Keratinocyte (primary cell): Measurements from ENCODE around the gene FBH1. TPM values are rescaled to one million over a fixed set of nuclear protein-coding genes. Genes with fewer than 3 reads are reported as not detected.

ENCODE experiments used
- DNase-seq: peaks from one replicate; pipeline ENCODE4 v3.0.0-alpha.2; 2011; ENCODE audit warnings: low read depth, missing footprints, low spot score
- FAIRE-seq: peaks from 2 replicates; lab custom pipeline; 2011; peaks lifted over from hg19 to GRCh38; lab: Jason Lieb, UNC
- H2AFZ ChIP-seq: 2 replicates; pipeline ENCODE4 v1.6.0; 2012; ENCODE audit warnings: low read length, control low read depth, inconsistent platforms; ENCODE audit not compliant: control insufficient read depth
- H3K27ac ChIP-seq: 2 replicates; pipeline ENCODE4 v1.5.1; 2011; ENCODE audit warnings: low read length; ENCODE audit not compliant: control insufficient read depth, insufficient read depth
- H3K27me3 ChIP-seq: 3 replicates; pipeline ENCODE4 v1.6.0; 2011; ENCODE audit warnings: low read length; ENCODE audit not compliant: control insufficient read depth, insufficient read depth; ENCODE audit errors: extremely low read depth
- H3K36me3 ChIP-seq, 2 experiments: 2 replicates in 1 of 2; 3 replicates in 1 of 2; pipeline ENCODE4 v1.5.1; 2011; ENCODE audit warnings: low read length in 2 of 2, mild to moderate bottlenecking in 1 of 2; ENCODE audit not compliant: control insufficient read depth in 2 of 2, insufficient read depth in 2 of 2; ENCODE audit errors: extremely low read depth in 1 of 2
- H3K4me1 ChIP-seq: 3 replicates; pipeline ENCODE4 v1.5.1; 2011; ENCODE audit warnings: low read length; ENCODE audit not compliant: control insufficient read depth, insufficient read depth; ENCODE audit errors: extremely low read depth
- H3K4me2 ChIP-seq: 3 replicates; pipeline ENCODE4 v1.6.0; 2011; ENCODE audit warnings: low read depth, low read length; ENCODE audit not compliant: control insufficient read depth, insufficient read depth; ENCODE audit errors: extremely low read depth
- H3K4me3 ChIP-seq, 3 experiments: fragments of 200-600 bp in 1 of 3; sonication (generic) in 1 of 3; 2 replicates in 2 of 3; 3 replicates in 1 of 3; pipeline ENCODE4 v1.5.1; 2011 to 2016; ENCODE audit warnings: low read length in 3 of 3, mild to moderate bottlenecking in 3 of 3, control low read depth in 2 of 3, inconsistent platforms in 1 of 3, low read depth in 1 of 3, mixed read lengths in 1 of 3, mixed run types in 1 of 3, moderate library complexity in 1 of 3; ENCODE audit not compliant: control insufficient read depth in 2 of 3, insufficient read depth in 2 of 3; ENCODE audit errors: extremely low read depth in 1 of 3
- H3K79me2 ChIP-seq: 2 replicates; pipeline ENCODE4 v1.6.0; 2012; ENCODE audit warnings: low read length; ENCODE audit not compliant: control insufficient read depth, insufficient read depth
- H3K9ac ChIP-seq: 3 replicates; pipeline ENCODE4 v1.6.0; 2011; ENCODE audit warnings: low read length; ENCODE audit not compliant: control insufficient read depth, insufficient read depth; ENCODE audit errors: extremely low read depth
- H3K9me1 ChIP-seq: 3 replicates; pipeline ENCODE4 v1.6.0; 2011; ENCODE audit warnings: low read length; ENCODE audit not compliant: control insufficient read depth, insufficient read depth; ENCODE audit errors: extremely low read depth
- H3K9me3 ChIP-seq: 2 replicates; pipeline ENCODE4 v1.5.1; 2012; ENCODE audit warnings: low read depth, low read length; ENCODE audit not compliant: control insufficient read depth
- H4K20me1 ChIP-seq: 3 replicates; pipeline ENCODE4 v1.6.0; 2011; ENCODE audit warnings: low read length; ENCODE audit not compliant: control insufficient read depth, insufficient read depth; ENCODE audit errors: extremely low read depth
- EZH2 ChIP-seq: IDR thresholded peaks from one replicate; pipeline ENCODE4 v1.6.1; 2012; ENCODE audit warnings: inconsistent platforms, mild to moderate bottlenecking, low read length, moderate library complexity
- dilution Hi-C: fragments of 300-500 bp; cut with MboI; formaldehyde crosslinking; loops from one replicate; pipeline ENCODE4 v1.7.0; 2020; ENCODE audit warnings: low sequenced_read_pairs; ENCODE audit not compliant: extremely low pct_ligation_motif_present
- polyA plus RNA-seq, 5 experiments: library from polyadenylated mRNA; depleted of rRNA in 3 of 5; stranded (reverse) in 3 of 5; stranded (forward) in 1 of 5; unstranded in 1 of 5; fragments of >200 nt; gene quantifications; 1 replicate in 1 of 5; 2 replicates in 3 of 5; 3 replicates in 1 of 5; pipeline versions ENCODE4 v1.2.1 to v1.2.3, GENCODE V29; 2011 to 2012; ENCODE audit warnings: missing spikeins in 2 of 5, low read depth in 1 of 5, low replicate concordance in 1 of 5
- TF ChIP-seq, protein P1 (sequence below), 3 experiments: IDR thresholded peaks in 1 of 3; conservative IDR thresholded peaks in 1 of 3; optimal IDR thresholded peaks in 1 of 3; 2 replicates in 2 of 3; 3 replicates in 1 of 3; pipeline versions ENCODE3 to v1.5.1; 2011; ENCODE audit warnings: low read length in 3 of 3, mild to moderate bottlenecking in 3 of 3, moderate library complexity in 2 of 3, control low read depth in 1 of 3, inconsistent platforms in 1 of 3; ENCODE audit not compliant: insufficient read depth in 2 of 3; ENCODE audit errors: extremely low read depth in 1 of 3

Gene FBH1
- polyA plus RNA-seq, 1 donor (not counting 4 experiments of a cell fraction or from before 2014, with no cell fraction given), result 61.8 TPM

DNA sequence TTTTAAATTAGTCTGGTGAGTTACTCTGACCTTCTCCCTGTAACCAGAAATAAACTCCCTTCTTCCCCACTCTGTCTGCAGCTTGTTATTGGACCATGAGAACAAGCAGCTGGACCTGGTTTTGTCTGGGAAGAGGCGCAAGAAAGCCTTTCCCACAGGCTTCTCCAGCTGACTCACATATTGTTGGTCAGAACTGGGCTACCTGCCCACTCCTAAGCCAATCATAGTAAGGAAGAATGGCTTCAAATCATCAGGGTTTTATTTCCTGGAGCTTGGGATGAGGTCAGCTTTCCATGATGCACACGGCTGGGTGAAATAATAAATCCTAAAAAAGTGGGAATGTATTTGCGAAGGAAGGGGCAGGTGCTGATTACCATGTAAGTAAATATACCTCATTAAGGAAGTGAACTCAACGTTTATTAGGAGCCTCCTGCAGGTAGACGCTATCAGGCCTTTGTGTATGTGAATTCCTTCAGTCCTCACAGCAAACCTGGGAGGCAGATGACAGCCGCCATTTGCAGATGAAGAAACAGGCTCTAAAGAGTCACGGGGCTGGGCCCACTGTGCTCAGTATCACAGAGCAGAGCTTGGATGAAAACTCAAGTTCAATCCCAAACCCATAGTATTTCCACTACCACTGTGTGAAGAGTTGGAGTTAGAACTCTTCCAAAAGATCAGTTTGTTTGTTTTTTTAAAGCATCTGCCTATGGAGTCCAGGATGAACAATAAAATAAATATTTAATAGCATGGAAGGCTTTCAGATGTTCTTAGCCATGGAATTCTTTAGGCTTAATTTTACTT is 54.5 kb downstream of the FBH1 start:
- Histone ChIP-seq H2AFZ (peak overlapping the region; percentile 78), H3K9me3 (no peaks in the 10 kb centered on the region), H3K79me2 (no peaks in the 10 kb centered on the region), H3K4me2 (peak overlapping the region; percentile 85), H3K36me3 (no peaks in the 10 kb centered on the region), H4K20me1 (no peaks in the 10 kb centered on the region), H3K9ac (peak overlapping the region; percentile 51), H3K27me3 (no peaks in the 10 kb centered on the region), H3K4me1 (peaks cover 44% of the 10 kb centered on the region), H3K9me1 (no peaks in the 10 kb centered on the region), H3K4me3 (peak overlapping the region in 2 of 3 experiments; percentile 33 to 39), H3K27ac (peak overlapping the region; percentile 45)
- peak; percentile 63 for DNase-seq
- peak; percentile 93 for FAIRE-seq
- no peak for TF ChIP-seq EZH2
- TF ChIP-seq, protein P1, sequence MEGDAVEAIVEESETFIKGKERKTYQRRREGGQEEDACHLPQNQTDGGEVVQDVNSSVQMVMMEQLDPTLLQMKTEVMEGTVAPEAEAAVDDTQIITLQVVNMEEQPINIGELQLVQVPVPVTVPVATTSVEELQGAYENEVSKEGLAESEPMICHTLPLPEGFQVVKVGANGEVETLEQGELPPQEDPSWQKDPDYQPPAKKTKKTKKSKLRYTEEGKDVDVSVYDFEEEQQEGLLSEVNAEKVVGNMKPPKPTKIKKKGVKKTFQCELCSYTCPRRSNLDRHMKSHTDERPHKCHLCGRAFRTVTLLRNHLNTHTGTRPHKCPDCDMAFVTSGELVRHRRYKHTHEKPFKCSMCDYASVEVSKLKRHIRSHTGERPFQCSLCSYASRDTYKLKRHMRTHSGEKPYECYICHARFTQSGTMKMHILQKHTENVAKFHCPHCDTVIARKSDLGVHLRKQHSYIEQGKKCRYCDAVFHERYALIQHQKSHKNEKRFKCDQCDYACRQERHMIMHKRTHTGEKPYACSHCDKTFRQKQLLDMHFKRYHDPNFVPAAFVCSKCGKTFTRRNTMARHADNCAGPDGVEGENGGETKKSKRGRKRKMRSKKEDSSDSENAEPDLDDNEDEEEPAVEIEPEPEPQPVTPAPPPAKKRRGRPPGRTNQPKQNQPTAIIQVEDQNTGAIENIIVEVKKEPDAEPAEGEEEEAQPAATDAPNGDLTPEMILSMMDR (optimal IDR thresholded peaks at IDR 0.05 in 1 of 3, IDR thresholded peaks at IDR 0.05 in 1 of 3, conservative IDR thresholded peaks at IDR 0.05 in 1 of 3; ENCODE audit: extremely low read depth in 1 of 3, insufficient read depth in 2 of 3, low read length in 3 of 3), result no peak
- dilution Hi-C loops, result no loop called here

DNA sequence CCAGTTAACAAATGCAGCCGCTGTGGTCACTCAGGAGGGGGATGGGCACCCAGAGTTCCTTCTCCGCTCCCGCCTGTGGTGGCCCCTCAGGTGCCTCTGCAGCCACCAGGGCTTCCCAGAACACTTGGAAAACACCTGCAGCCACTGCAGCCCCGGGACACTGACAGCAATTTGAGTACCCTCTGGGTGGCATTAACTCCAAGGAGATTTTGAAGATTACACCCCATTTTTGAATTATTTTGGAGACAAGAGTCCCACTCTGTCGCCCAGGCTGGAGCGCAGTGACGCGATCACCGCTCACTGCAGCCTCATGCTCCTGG is 55.1 kb downstream of the FBH1 start:
- Histone ChIP-seq H3K4me3 (peak overlapping the region; percentile 15 to 39 (median 33)), H3K36me3 (no peaks in the 10 kb centered on the region), H2AFZ (peak overlapping the region; percentile 77), H3K9me1 (no peaks in the 10 kb centered on the region), H3K27ac (peak overlapping the region; percentile 53), H3K9me3 (no peaks in the 10 kb centered on the region), H3K9ac (peak overlapping the region; percentile 51), H3K4me2 (peak overlapping the region; percentile 85), H3K27me3 (no peaks in the 10 kb centered on the region), H3K79me2 (no peaks in the 10 kb centered on the region), H3K4me1 (peaks cover 45% of the 10 kb centered on the region), H4K20me1 (no peaks in the 10 kb centered on the region)
- no peak for DNase-seq
- dilution Hi-C loops, result no loop called here
- no peak for FAIRE-seq
- TF ChIP-seq EZH2, result no peak
- TF ChIP-seq, protein P1 (optimal IDR thresholded peaks at IDR 0.05 in 1 of 3, IDR thresholded peaks at IDR 0.05 in 1 of 3, conservative IDR thresholded peaks at IDR 0.05 in 1 of 3; ENCODE audit: extremely low read depth in 1 of 3, insufficient read depth in 2 of 3, low read length in 3 of 3), result no peak
